ENCODE results near the gene HLA-DPA1.

The HLA-DPA1 gene

GRCh38 chr6:33014841-33015634 lies 58.4 kb downstream of the HLA-DPA1 start:
- DNase-seq: no peak

Data from stimulated activated CD4-positive, alpha-beta T cell treated with anti-CD3 and anti-CD28 coated beads, Interleukin-4, amount 100 ng/mL, for 1 hour (primary cell).